Endothelial cell of umbilical vein (primary cell): Measurements from ENCODE around the gene TTC34. TPM values are rescaled to one million over a fixed set of nuclear protein-coding genes. Genes with fewer than 3 reads are reported as not detected.

ENCODE experiments used
- BruUV-seq: library from RNA; stranded (reverse); fragments of 400-500 nt; replicated peaks from 2 replicates; lab custom pipeline; 2021; lab: Mats Ljungman, UMichigan
- CTCF ChIA-PET: fragments of 300-600, 350-600 bp; sonication (Branson Sonifier 250); formaldehyde crosslinking; loops from one replicate; lab custom pipeline; 2021; ENCODE audit warnings: antibody characterized with exemption, inconsistent platforms; lab: Charles Lee
- POLR2A ChIA-PET: fragments of 300-600, 350-600 bp; sonication (Branson Sonifier 250); formaldehyde crosslinking; loops from one replicate; lab custom pipeline; 2021; ENCODE audit warnings: antibody characterized with exemption, inconsistent platforms; lab: Charles Lee
- DNase-seq: peaks from one replicate; pipeline ENCODE4 v3.0.0-alpha.2; 2011; ENCODE audit warnings: low read depth, low spot score
- FAIRE-seq: peaks from 2 replicates; lab custom pipeline; 2011; peaks lifted over from hg19 to GRCh38; lab: Jason Lieb, UNC
- H2AFZ ChIP-seq: 2 replicates; pipeline ENCODE4 v1.6.0; 2012; ENCODE audit warnings: low read depth, low read length, control low read depth, inconsistent platforms
- H3K27ac ChIP-seq: 2 replicates; pipeline ENCODE4 v1.5.1; 2011; ENCODE audit warnings: low read depth, mild to moderate bottlenecking, control low read depth, low read length, moderate library complexity; ENCODE audit not compliant: insufficient read depth
- H3K27me3 ChIP-seq, 2 experiments: 2 replicates each; pipeline versions ENCODE4 v1.6.0 to v1.6.1; 2011; ENCODE audit warnings: low read length in 2 of 2, mixed read lengths in 1 of 2; ENCODE audit not compliant: control insufficient read depth in 2 of 2, insufficient read depth in 2 of 2
- H3K36me3 ChIP-seq, 2 experiments: 2 replicates in 1 of 2; 3 replicates in 1 of 2; pipeline ENCODE4 v1.5.1; 2011; ENCODE audit warnings: low read length in 2 of 2, mild to moderate bottlenecking in 1 of 2, moderate library complexity in 1 of 2; ENCODE audit not compliant: control insufficient read depth in 2 of 2, insufficient read depth in 2 of 2; ENCODE audit errors: extremely low read depth in 1 of 2
- H3K4me1 ChIP-seq: 3 replicates; pipeline ENCODE4 v1.5.1; 2011; ENCODE audit warnings: mild to moderate bottlenecking, low read length; ENCODE audit not compliant: control insufficient read depth, insufficient read depth; ENCODE audit errors: extremely low read depth
- H3K4me2 ChIP-seq: 2 replicates; pipeline ENCODE4 v1.6.1; 2011; ENCODE audit warnings: low read length, control low read depth, mixed read lengths; ENCODE audit not compliant: insufficient read depth
- H3K4me3 ChIP-seq, 3 experiments: fragments of 200-600 bp in 1 of 3; sonication (generic), shearing (Covaris generic) in 1 of 3; replicated peaks in 1 of 3; 2 replicates each; pipeline ENCODE4 v1.5.1; 2011 to 2016; ENCODE audit warnings: control low read depth in 3 of 3, low read length in 3 of 3, mild to moderate bottlenecking in 2 of 3, inconsistent platforms in 1 of 3, low read depth in 1 of 3, moderate library complexity in 1 of 3; ENCODE audit not compliant: insufficient read depth in 1 of 3
- H3K79me2 ChIP-seq: 2 replicates; pipeline ENCODE4 v1.6.0; 2012; ENCODE audit warnings: low read length, inconsistent platforms; ENCODE audit not compliant: control insufficient read depth, insufficient read depth
- H3K9ac ChIP-seq: replicated peaks from 2 replicates; pipeline ENCODE3; 2011; ENCODE audit warnings: low read length, control low read depth; ENCODE audit not compliant: insufficient read depth; ENCODE audit errors: extremely low read depth
- H3K9me1 ChIP-seq: replicated peaks from 3 replicates; pipeline ENCODE4 v1.6.0; 2011; ENCODE audit warnings: mild to moderate bottlenecking, low read length; ENCODE audit not compliant: control insufficient read depth, insufficient read depth; ENCODE audit errors: extremely low read depth
- H3K9me3 ChIP-seq: replicated peaks from 2 replicates; pipeline ENCODE4 v1.5.1; 2012; ENCODE audit warnings: low read length, inconsistent platforms; ENCODE audit not compliant: control insufficient read depth, insufficient read depth
- H4K20me1 ChIP-seq: replicated peaks from 2 replicates; pipeline ENCODE3; 2011; ENCODE audit warnings: mild to moderate bottlenecking, low read length; ENCODE audit not compliant: control insufficient read depth, insufficient read depth; ENCODE audit errors: extremely low read depth
- CTCF ChIP-seq, 2 donors: IDR thresholded peaks; 1 replicate in 1 of 2; 2 replicates in 1 of 2; pipeline ENCODE4 v1.5.1; 2011; ENCODE audit warnings: low read length in 2 of 2, mild to moderate bottlenecking in 2 of 2, moderate library complexity in 2 of 2, control low read depth in 1 of 2, inconsistent platforms in 1 of 2, low read depth in 1 of 2; ENCODE audit not compliant: insufficient read depth in 1 of 2; ENCODE audit errors: extremely low read depth in 1 of 2
- EZH2 ChIP-seq: IDR thresholded peaks from 2 replicates; pipeline ENCODE4 v1.6.1; 2012; ENCODE audit warnings: borderline replicate concordance, low read depth, mild to moderate bottlenecking, moderate library complexity, low read length, inconsistent platforms; ENCODE audit not compliant: severe bottlenecking
- GATA2 ChIP-seq: IDR thresholded peaks from 2 replicates; pipeline ENCODE4 v1.7.0; 2011; ENCODE audit warnings: low read depth, mild to moderate bottlenecking, moderate library complexity, mixed read lengths, low read length; ENCODE audit not compliant: insufficient read length, insufficient read depth
- MAX ChIP-seq: IDR thresholded peaks from 2 replicates; pipeline ENCODE4 v1.6.1; 2011; ENCODE audit not compliant: insufficient read depth, insufficient read length
- POLR2AphosphoS5 ChIP-seq: IDR thresholded peaks from 2 replicates; pipeline ENCODE4 v1.6.1; 2012; ENCODE audit warnings: low read depth, mild to moderate bottlenecking, control low read depth, low read length, moderate library complexity; ENCODE audit not compliant: insufficient read depth
- dilution Hi-C: fragments of 300-500 bp; cut with MboI; formaldehyde crosslinking; loops from one replicate; pipeline ENCODE4 v1.15.0; 2019; ENCODE audit warnings: low sequenced_read_pairs; ENCODE audit not compliant: extremely low pct_ligation_motif_present
- intact Hi-C: fragments of 100-400 bp; cut with micrococcal nuclease; formaldehyde crosslinking; loops from one replicate; pipeline ENCODE4 v1.10.0; 2022
- polyA plus RNA-seq, 4 experiments: library from polyadenylated mRNA; depleted of rRNA in 3 of 4; stranded (reverse) in 3 of 4; unstranded in 1 of 4; fragments of >200 nt; gene quantifications; 2 replicates each; pipeline versions ENCODE4 v1.2.1 to v1.2.3, GENCODE V29; 2011 to 2012; ENCODE audit warnings: missing spikeins in 1 of 4
- total RNA-seq: library from RNA; stranded (reverse); gene quantifications from 2 replicates; pipeline ENCODE4 v1.2.3, GENCODE V29; 2021

TTC34 gene
- total and polyA plus RNA-seq, 2 donors (not counting 3 experiments of a cell fraction or from before 2014, with no cell fraction given), result 0.08 to 0.77 TPM

GRCh38 chr1:2829846-2830615, 28.5 kb upstream of the TTC34 start:
- H3K27ac ChIP-seq, result no peak overlapping the region
- FAIRE-seq (no peak), DNase-seq (no peak)
- H3K4me2 ChIP-seq, result no peak overlapping the region
- no TSS peak for BruUV-seq
- no peaks in the 10 kb centered on the region for H3K36me3 ChIP-seq
- no peak overlapping the region for H3K4me3 ChIP-seq
- no peaks in the 10 kb centered on the region for H4K20me1 ChIP-seq
- no peaks in the 10 kb centered on the region for H3K79me2 ChIP-seq
- peaks cover 2% of the 10 kb centered on the region for H3K9me3 ChIP-seq
- dilution Hi-C loops, result no loop called here
- no peak for TF ChIP-seq EZH2
- no peak for TF ChIP-seq CTCF (IDR thresholded peaks at IDR 0.05; ENCODE audit: extremely low read depth in 1 of 2, insufficient read depth in 1 of 2, low read depth in 1 of 2, low read length in 2 of 2)
- no peak for TF ChIP-seq POLR2AphosphoS5
- no peak for TF ChIP-seq GATA2
- TF ChIP-seq MAX, result no peak
- intact Hi-C loops, result no loop called here
- no peaks in the 10 kb centered on the region for H3K9me1 ChIP-seq
- H3K27me3 ChIP-seq, result no peaks in the 10 kb centered on the region
- H3K9ac ChIP-seq, result no peak overlapping the region
- CTCF ChIA-PET, result no interaction called here
- H3K4me1 ChIP-seq, result no peaks in the 10 kb centered on the region
- POLR2A ChIA-PET, result no interaction called here
- H2AFZ ChIP-seq, result no peak overlapping the region
